IMR-90 (cell line): ENCODE measurements around the gene MRPL57. TPM values are rescaled to one million over a fixed set of nuclear protein-coding genes. Genes with fewer than 3 reads are reported as not detected.

Experiments used
- ATAC-seq: fragments of 200-7000 bp; cut with Tn5 transposase; 2 replicates; pipeline ENCODE4 v1.9.1; 2020; ENCODE audit warnings: low read depth, mild to moderate bottlenecking, moderate library complexity
- BruUV-seq: library from RNA; stranded (reverse); fragments of 400-500 nt; replicated peaks from 2 replicates; lab custom pipeline; 2021; lab: Mats Ljungman, UMichigan
- CTCF ChIA-PET: fragments of 300-600 bp; formaldehyde crosslinking; extraction: SDS; loops from one replicate; lab custom pipeline; 2021; ENCODE audit warnings: antibody characterized with exemption; lab: Yijun Ruan, JAX
- POLR2A ChIA-PET: fragments of 300-600 bp; sonication (Branson Sonifier 250); formaldehyde crosslinking; loops from one replicate; lab custom pipeline; 2022; ENCODE audit warnings: antibody characterized with exemption; ENCODE audit not compliant: unreplicated experiment; lab: Charles Lee
- DNase-seq: peaks from one replicate; pipeline ENCODE4 v3.0.0; 2013
- H2AFZ ChIP-seq: replicated peaks from 2 replicates; pipeline ENCODE3; 2013; ENCODE audit warnings: low read length, mild to moderate bottlenecking; ENCODE audit not compliant: poor library complexity
- H2AK5ac ChIP-seq: 2 replicates; pipeline ENCODE4 v1.6.1; 2013; ENCODE audit warnings: low read depth, low read length, inconsistent platforms
- H2AK9ac ChIP-seq: replicated peaks from 2 replicates; pipeline ENCODE3; 2013; ENCODE audit warnings: mild to moderate bottlenecking, low read depth, low read length, moderate library complexity; ENCODE audit not compliant: poor library complexity
- H2BK120ac ChIP-seq: 2 replicates; pipeline ENCODE4 v1.6.1; 2013; ENCODE audit warnings: low read depth, low read length, inconsistent platforms
- H2BK15ac ChIP-seq: 3 replicates; pipeline ENCODE4 v1.6.1; 2013; ENCODE audit warnings: low read depth, low read length, inconsistent platforms
- H2BK20ac ChIP-seq: 2 replicates; pipeline ENCODE4 v1.6.1; 2013; ENCODE audit warnings: low read depth, mild to moderate bottlenecking, inconsistent platforms, low read length, moderate library complexity
- H2BK5ac ChIP-seq: 2 replicates; pipeline ENCODE4 v1.6.1; 2013; ENCODE audit warnings: mild to moderate bottlenecking, low read depth, low read length, inconsistent platforms; ENCODE audit not compliant: poor library complexity, severe bottlenecking
- H3K14ac ChIP-seq: replicated peaks from 2 replicates; pipeline ENCODE4 v1.6.1; 2013; ENCODE audit warnings: low read depth, low read length, inconsistent platforms
- H3K18ac ChIP-seq: 2 replicates; pipeline ENCODE4 v1.6.1; 2013; ENCODE audit warnings: low read depth, low read length, control low read depth
- H3K23ac ChIP-seq: 2 replicates; pipeline ENCODE4 v1.6.1; 2013; ENCODE audit warnings: low read depth, low read length, inconsistent platforms
- H3K27ac ChIP-seq: 2 replicates; pipeline ENCODE4 v1.5.1; 2013; ENCODE audit warnings: mild to moderate bottlenecking, control low read depth, low read length; ENCODE audit not compliant: insufficient read depth
- H3K27me3 ChIP-seq: 2 replicates; pipeline ENCODE4 v1.6.1; 2013; ENCODE audit warnings: low read length; ENCODE audit not compliant: control insufficient read depth, insufficient read depth
- H3K36me3 ChIP-seq: 2 replicates; pipeline ENCODE4 v1.6.1; 2013; ENCODE audit warnings: low read length, mixed read lengths; ENCODE audit not compliant: control insufficient read depth, insufficient read depth
- H3K4ac ChIP-seq: 2 replicates; pipeline ENCODE4 v1.6.1; 2013; ENCODE audit warnings: low read depth, low read length, inconsistent platforms
- H3K4me1 ChIP-seq: 2 replicates; pipeline ENCODE4 v1.6.1; 2013; ENCODE audit warnings: low read length, mixed read lengths; ENCODE audit not compliant: control insufficient read depth, insufficient read depth
- H3K4me2 ChIP-seq: 2 replicates; pipeline ENCODE4 v1.6.1; 2013; ENCODE audit warnings: low read depth, mild to moderate bottlenecking, control low read depth, low read length, moderate library complexity
- H3K4me3 ChIP-seq: 2 replicates; pipeline ENCODE4 v1.5.1; 2013; ENCODE audit warnings: low read depth, mild to moderate bottlenecking, control low read depth, low read length, moderate library complexity; ENCODE audit not compliant: insufficient read depth
- H3K56ac ChIP-seq: 2 replicates; pipeline ENCODE4 v1.6.1; 2013; ENCODE audit warnings: low read length, inconsistent platforms; ENCODE audit not compliant: insufficient read depth; ENCODE audit errors: extremely low read depth
- H3K79me1 ChIP-seq, 2 experiments: 2 replicates each; pipeline ENCODE4 v1.6.1; 2013; ENCODE audit warnings: low read length in 2 of 2, inconsistent platforms in 1 of 2, low read depth in 1 of 2
- H3K9ac ChIP-seq: 2 replicates; pipeline ENCODE4 v1.6.1; 2013; ENCODE audit warnings: low read depth, low read length, control low read depth
- H3K9me1 ChIP-seq: 2 replicates; pipeline ENCODE4 v1.6.1; 2013; ENCODE audit warnings: low read length, inconsistent platforms; ENCODE audit not compliant: insufficient read depth
- H3K9me3 ChIP-seq: 2 replicates; pipeline ENCODE4 v1.6.1; 2013; ENCODE audit warnings: low read length; ENCODE audit not compliant: control insufficient read depth, insufficient read depth
- H4K20me1 ChIP-seq: 2 replicates; pipeline ENCODE4 v1.6.1; 2013; ENCODE audit warnings: low read length, inconsistent platforms; ENCODE audit not compliant: insufficient read depth
- H4K5ac ChIP-seq: 2 replicates; pipeline ENCODE4 v1.6.1; 2013; ENCODE audit warnings: mild to moderate bottlenecking, low read depth, low read length, control low read depth
- H4K8ac ChIP-seq, 2 experiments: 2 replicates each; pipeline ENCODE4 v1.6.1; 2013; ENCODE audit warnings: low read depth in 2 of 2, low read length in 2 of 2, control low read depth in 1 of 2, inconsistent platforms in 1 of 2
- H4K91ac ChIP-seq: 2 replicates; pipeline ENCODE4 v1.6.1; 2013; ENCODE audit warnings: low read depth, low read length, inconsistent platforms; ENCODE audit not compliant: insufficient read depth
- BHLHE40 ChIP-seq: fragments of 150-350 bp; IDR thresholded peaks from 2 replicates; pipeline ENCODE4 v1.6.1; 2016; ENCODE audit warnings: mild to moderate bottlenecking, low read depth, low read length
- CEBPB ChIP-seq: IDR thresholded peaks from 2 replicates; pipeline ENCODE4 v1.6.1; 2012; ENCODE audit warnings: low read depth, low read length, improper control_type of control experiment
- CHD1 ChIP-seq: IDR thresholded peaks from 2 replicates; pipeline ENCODE4 v1.6.1; 2012; ENCODE audit warnings: low read depth, low read length, improper control_type of control experiment
- CTCF ChIP-seq: conservative IDR thresholded peaks from 2 replicates; pipeline ENCODE4 v1.5.1; 2012; ENCODE audit warnings: mild to moderate bottlenecking, low read depth, low read length, improper control_type of control experiment
- ELK1 ChIP-seq: fragments of 150-350 bp; IDR thresholded peaks from 2 replicates; pipeline ENCODE4 v1.6.1; 2016; ENCODE audit warnings: low read depth, mild to moderate bottlenecking, low read length, moderate library complexity, borderline replicate concordance
- FOS ChIP-seq: fragments of 150-350 bp; IDR thresholded peaks from 2 replicates; pipeline ENCODE4 v1.6.1; 2016; ENCODE audit warnings: low read depth, low read length
- MAFK ChIP-seq: IDR thresholded peaks from 2 replicates; pipeline ENCODE4 v1.6.1; 2012; ENCODE audit warnings: low read depth, low read length, improper control_type of control experiment
- MAZ ChIP-seq: IDR thresholded peaks from 2 replicates; pipeline ENCODE4 v1.6.1; 2012; ENCODE audit warnings: low read depth, mild to moderate bottlenecking, low read length, improper control_type of control experiment, moderate library complexity, borderline replicate concordance
- MXI1 ChIP-seq: IDR thresholded peaks from 2 replicates; pipeline ENCODE4 v1.6.1; 2012; ENCODE audit warnings: low read depth, mild to moderate bottlenecking, low read length, moderate library complexity, borderline replicate concordance
- NFE2L2 ChIP-seq: fragments of 150-350 bp; IDR thresholded peaks from 2 replicates; pipeline ENCODE4 v1.6.1; 2016; ENCODE audit warnings: low read depth, mild to moderate bottlenecking, low read length
- POLR2A ChIP-seq: IDR thresholded peaks from 2 replicates; pipeline ENCODE4 v1.6.1; 2012; ENCODE audit warnings: mild to moderate bottlenecking, low read depth, low read length
- RAD21 ChIP-seq: IDR thresholded peaks from 2 replicates; pipeline ENCODE4 v1.6.1; 2012; ENCODE audit warnings: low read length, improper control_type of control experiment
- RCOR1 ChIP-seq: IDR thresholded peaks from 2 replicates; pipeline ENCODE4 v1.6.1; 2012; ENCODE audit warnings: mild to moderate bottlenecking, low read length, improper control_type of control experiment; ENCODE audit not compliant: insufficient replicate concordance
- RFX5 ChIP-seq: IDR thresholded peaks from 2 replicates; pipeline ENCODE4 v1.8.0; 2012; ENCODE audit warnings: low read depth, mild to moderate bottlenecking, low read length, moderate library complexity
- SMC3 ChIP-seq: fragments of 150-350 bp; IDR thresholded peaks from 2 replicates; pipeline ENCODE4 v1.6.1; 2016; ENCODE audit warnings: low read depth, mild to moderate bottlenecking, antibody characterized with exemption, low read length, moderate library complexity
- WGBS, 2 experiments: methylation state at CpG; one replicate each; pipeline versions ENCODE4 v1.1.5 to v1.1.7; 2013; ENCODE audit warnings: missing lambda C conversion rate in 2 of 2; ENCODE audit not compliant: insufficient read length in 1 of 2; ENCODE audit errors: extremely low coverage in 2 of 2; 5-methylcytosine and 5-hydroxymethylcytosine counted together
- dilution Hi-C: fragments of 300-500 bp; cut with HindIII; formaldehyde crosslinking; loops from one replicate; pipeline ENCODE4 v1.14.3; 2018; ENCODE audit warnings: low sequenced_read_pairs; ENCODE audit not compliant: unreplicated experiment
- in situ Hi-C: fragments of 300-500 bp; cut with MboI; formaldehyde crosslinking; loops from 3 replicates; pipeline ENCODE4 v1.14.3; 2019; ENCODE audit warnings: low sequenced_read_pairs, inconsistent platforms, mixed read lengths
- intact Hi-C: fragments of 100-400 bp; cut with micrococcal nuclease; formaldehyde crosslinking; loops from 2 replicates; pipeline ENCODE4 v1.10.0; 2022
- polyA plus RNA-seq, 3 experiments: library from polyadenylated mRNA; depleted of rRNA; stranded (reverse); fragments of >200 nt; gene quantifications; 2 replicates each; pipeline ENCODE4 v1.2.3, GENCODE V29; 2012; ENCODE audit warnings: low replicate concordance in 1 of 3
- total RNA-seq: library from RNA; depleted of rRNA; stranded (reverse); fragments of >200 nt; gene quantifications from 2 replicates; pipeline ENCODE4 v1.2.3, GENCODE V29; 2012
- TF ChIP-seq, protein P1 (sequence below): fragments of 150-350 bp; IDR thresholded peaks from 2 replicates; pipeline ENCODE4 v1.6.1; 2017; ENCODE audit warnings: mild to moderate bottlenecking, antibody characterized with exemption, low read length, low read depth

The MRPL57 gene
- total and polyA plus RNA-seq, 2 of the 4 experiments (the other 2 are of a cell fraction): 7.0 to 8.0 TPM

GRCh38 chr13:21138561-21138960 is 37.9 kb upstream of the MRPL57 start:
- Histone ChIP-seq H2BK20ac (no peak overlapping the region), H3K18ac (no peak overlapping the region), H3K4me1 (peaks cover 1% of the 10 kb centered on the region; the same call in 1 of the 2 replicates), H3K4me2 (no peak overlapping the region), H2AK5ac (no peak overlapping the region), H4K20me1 (peaks cover 8% of the 10 kb centered on the region; the same call in 1 of the 2 replicates), H4K5ac (no peak overlapping the region), H3K23ac (no peak overlapping the region), H3K36me3 (peaks cover 4% of the 10 kb centered on the region), H4K91ac (no peak overlapping the region), H3K9me1 (no peaks in the 10 kb centered on the region), H2AFZ (no peak overlapping the region), H3K9ac (no peak overlapping the region), H3K27me3 (no peaks in the 10 kb centered on the region), H2BK5ac (no peak overlapping the region), H3K9me3 (no peaks in the 10 kb centered on the region), H3K27ac (no peak overlapping the region), H3K56ac (no peak overlapping the region), H4K8ac (no peak overlapping the region), H3K14ac (no peak overlapping the region), H2BK120ac (no peak overlapping the region), H3K4ac (no peak overlapping the region), H2BK15ac (no peak overlapping the region), H3K4me3 (no peak overlapping the region), H2AK9ac (no peak overlapping the region), H3K79me1 (peaks cover 7 to 26% of the 10 kb centered on the region in 2 experiments; a peak in 3 of 4 replicates)
- no TSS peak for BruUV-seq
- POLR2A ChIA-PET: no interaction called here
- WGBS, 2 experiments: no CpG with 5 or more reads among the region's 1 CpG
- in situ Hi-C loops (no loop called here), dilution Hi-C loops (no loop called here), intact Hi-C loops (no loop called here)
- CTCF ChIA-PET: no interaction called here
- DNase-seq: no peak
- TF ChIP-seq FOS (no peak), MXI1 (no peak), CTCF (no peak), MAFK (no peak), CHD1 (no peak), POLR2A (no peak), CEBPB (no peak), BHLHE40 (no peak), ELK1 (no peak), MAZ (no peak), NFE2L2 (no peak), SMC3 (no peak), RAD21 (no peak), RFX5 (no peak), RCOR1 (no peak)
- TF ChIP-seq, protein P1, sequence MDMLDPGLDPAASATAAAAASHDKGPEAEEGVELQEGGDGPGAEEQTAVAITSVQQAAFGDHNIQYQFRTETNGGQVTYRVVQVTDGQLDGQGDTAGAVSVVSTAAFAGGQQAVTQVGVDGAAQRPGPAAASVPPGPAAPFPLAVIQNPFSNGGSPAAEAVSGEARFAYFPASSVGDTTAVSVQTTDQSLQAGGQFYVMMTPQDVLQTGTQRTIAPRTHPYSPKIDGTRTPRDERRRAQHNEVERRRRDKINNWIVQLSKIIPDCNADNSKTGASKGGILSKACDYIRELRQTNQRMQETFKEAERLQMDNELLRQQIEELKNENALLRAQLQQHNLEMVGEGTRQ: no peak
- ATAC-seq: no peak
